ENCODE results near the gene PCNP. TPM values are rescaled to one million over a fixed set of nuclear protein-coding genes. Genes with fewer than 3 reads are reported as not detected.
A peak's percentile ranks its signal among the peaks of the same experiment; 100 is the strongest.
"Not testable (repeated sequence)": the region's sequence is repeated elsewhere in the genome, so short reads cannot be mapped to it uniquely, and the experiment has no call there.

The PCNP gene
- total RNA-seq, 1 experiment from 2014 or later = 72.4 TPM

GRCh38 chr3:101633186-101633585, 59.2 kb downstream of the PCNP start:
- DNase-seq (ENCODE audit: low spot score) = no peak

- DNase-seq (ENCODE audit: low spot score) = no peak
Measured at GRCh38 chr3:101634591-101635196, 60.7 kb downstream of the PCNP start.

- no peak for DNase-seq (ENCODE audit: low spot score)
Measured at GRCh38 chr3:101635345-101635744, 61.4 kb downstream of the PCNP start.

GRCh38 chr3:101635954-101636798, 62.2 kb downstream of the PCNP start:
- peak; percentile 31 for DNase-seq (ENCODE audit: low spot score)

- DNase-seq (ENCODE audit: low spot score) = no peak
Measured at GRCh38 chr3:101637451-101637850, 63.5 kb downstream of the PCNP start.

- DNase-seq (ENCODE audit: low spot score) = no peak
Measured at GRCh38 chr3:101638261-101638745, 64.3 kb downstream of the PCNP start.

- DNase-seq (ENCODE audit: low spot score) = no peak
Measured at GRCh38 chr3:101639280-101639963, 65.4 kb downstream of the PCNP start.

- DNase-seq (ENCODE audit: low spot score) = no peak
Measured at GRCh38 chr3:101640256-101640655, 66.3 kb downstream of the PCNP start.

GRCh38 chr3:101641397-101642115, 67.6 kb downstream of the PCNP start:
- not testable (repeated sequence) for DNase-seq (ENCODE audit: low spot score)

- no peak for DNase-seq (ENCODE audit: low spot score)
Measured at GRCh38 chr3:101642441-101642840, 68.5 kb downstream of the PCNP start.

- DNase-seq (ENCODE audit: low spot score) = no peak
Measured at GRCh38 chr3:101643009-101643844, 69.2 kb downstream of the PCNP start.

Other genes with a start within 250 kb of the PCNP start
- 3.2 and 5.0 TPM in 2 replicates for gene SENP7, start 61.0 kb upstream of the PCNP start, total RNA-seq (2014; rRNA removed; shearing (Covaris generic))
- gene TRMT10C, start 12.3 kb upstream of the PCNP start, total RNA-seq (2014; rRNA removed; shearing (Covaris generic)) = 37.7 and 49.4 TPM in 2 replicates
- gene ZBTB11, start 103.0 kb downstream of the PCNP start, total RNA-seq (2014; rRNA removed; shearing (Covaris generic)) = 11.7 and 15.8 TPM in 2 replicates
- 1,482 and 1,554 TPM in 2 replicates for gene RPL24, start 112.5 kb downstream of the PCNP start, total RNA-seq (2014; rRNA removed; shearing (Covaris generic))
- gene CEP97, start 150.4 kb downstream of the PCNP start, total RNA-seq (2014; rRNA removed; shearing (Covaris generic)) = 10.3 and 12.3 TPM in 2 replicates
- gene NXPE3, start 205.0 kb downstream of the PCNP start, total RNA-seq (2014; rRNA removed; shearing (Covaris generic)) = 14.9 and 21.0 TPM in 2 replicates

Data from H4 (cell line).